Gastrocnemius medialis (tissue), 4 donors: ENCODE data around the gene ENOSF1.

ENCODE experiments used
- CTCF ChIP-seq, 5 experiments: fragments of 450-650 bp in 3 of 5; fragments of 200-600 bp in 2 of 5; sonication (generic) in 2 of 5; IDR thresholded peaks in 4 of 5; conservative IDR thresholded peaks in 1 of 5; 1 replicate in 4 of 5; 2 replicates in 1 of 5; pipeline ENCODE4 v1.5.1; 2016 to 2019; ENCODE audit warnings: antibody characterized with exemption in 5 of 5, mild to moderate bottlenecking in 3 of 5, moderate library complexity in 3 of 5
- POLR2A ChIP-seq, 2 donors: fragments of 450-650 bp; IDR thresholded peaks; one replicate each; pipeline ENCODE4 v1.6.1; 2017; ENCODE audit warnings: antibody characterized with exemption in 2 of 2, mild to moderate bottlenecking in 2 of 2, moderate library complexity in 2 of 2

DNA sequence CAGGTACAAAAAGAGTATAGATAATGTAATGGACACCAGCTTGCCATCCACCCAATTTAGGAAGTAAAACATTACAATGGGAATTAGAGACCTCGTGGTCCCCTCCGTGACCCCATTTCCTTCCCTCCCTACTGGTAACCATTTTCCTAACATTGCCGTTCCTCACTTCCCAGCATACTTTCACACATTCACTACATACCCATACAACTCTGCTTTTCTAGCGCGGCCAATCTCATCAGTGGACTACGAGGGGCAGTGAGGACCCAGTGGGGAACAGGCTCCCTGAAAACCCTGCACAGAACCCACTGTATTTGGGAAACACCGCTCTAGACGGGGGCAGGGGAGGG, 1.1 kb downstream of the ENOSF1 start:
- no peak for TF ChIP-seq CTCF (IDR thresholded peaks at IDR 0.05 in 4 of 5, conservative IDR thresholded peaks at IDR 0.05 in 1 of 5)
- TF ChIP-seq POLR2A (IDR thresholded peaks at IDR 0.05): no peak
